ENCODE measurements around the gene PPP2R2C.

The PPP2R2C gene

GRCh38 chr4:6443035-6444023, 29.1 kb downstream of the PPP2R2C start:
- Histone ChIP-seq H3K36me3 (ENCODE audit: insufficient read depth, low read length) (no peaks in the 10 kb centered on the region), H3K4me1 (ENCODE audit: insufficient read depth, low read length) (peaks cover 4% of the 10 kb centered on the region; the same call in 1 of the 2 replicates), H3K9ac (ENCODE audit: low read depth, low read length) (no peak overlapping the region), H3K9me3 (ENCODE audit: control insufficient read depth, insufficient read depth, low read length) (no peaks in the 10 kb centered on the region)

GRCh38 chr4:6442555-6442954, 29.9 kb downstream of the PPP2R2C start:
- Histone ChIP-seq H3K9ac (ENCODE audit: low read depth, low read length) (no peak overlapping the region), H3K4me1 (ENCODE audit: insufficient read depth, low read length) (peaks cover 1% of the 10 kb centered on the region; the same call in 1 of the 2 replicates)

GRCh38 chr4:6441758-6442157, 30.7 kb downstream of the PPP2R2C start:
- H3K36me3 ChIP-seq (ENCODE audit: insufficient read depth, low read length) = no peaks in the 10 kb centered on the region
- no peak overlapping the region for H3K9ac ChIP-seq (ENCODE audit: low read depth, low read length)
- no peaks in the 10 kb centered on the region; the same call in 1 of the 2 replicates for H3K4me1 ChIP-seq (ENCODE audit: insufficient read depth, low read length)
- no peaks in the 10 kb centered on the region for H3K9me3 ChIP-seq (ENCODE audit: control insufficient read depth, insufficient read depth, low read length)

More at GRCh38 chr4:6442555-6442954, 29.9 kb downstream of the PPP2R2C start:
- H3K9me3 ChIP-seq (ENCODE audit: control insufficient read depth, insufficient read depth, low read length) = no peaks in the 10 kb centered on the region
- no peaks in the 10 kb centered on the region for H3K36me3 ChIP-seq (ENCODE audit: insufficient read depth, low read length)

DNA sequence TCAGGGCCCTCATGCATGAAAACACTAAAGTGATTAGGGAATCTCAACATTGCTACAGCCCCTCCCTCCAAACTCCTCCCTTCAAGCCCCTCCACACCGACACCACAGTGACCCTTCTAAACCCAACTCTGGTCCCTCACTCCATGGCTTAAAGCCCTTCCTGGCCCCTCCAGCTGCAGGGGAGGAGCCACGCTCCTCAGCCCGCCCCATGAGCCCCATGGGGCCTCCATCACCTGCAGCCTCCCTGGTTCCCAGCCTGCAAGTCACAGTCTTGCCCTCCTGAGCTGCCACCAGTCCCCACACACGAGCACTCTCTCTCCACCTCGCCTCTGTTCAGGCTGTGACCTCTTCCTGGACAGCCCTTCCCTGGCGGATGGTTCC, 31.2 kb downstream of the PPP2R2C start:
- Histone ChIP-seq H3K4me1 (ENCODE audit: insufficient read depth, low read length) (no peaks in the 10 kb centered on the region), H3K36me3 (ENCODE audit: insufficient read depth, low read length) (no peaks in the 10 kb centered on the region), H3K9me3 (ENCODE audit: control insufficient read depth, insufficient read depth, low read length) (peaks cover 2% of the 10 kb centered on the region; the same call in 1 of the 2 replicates), H3K9ac (ENCODE audit: low read depth, low read length) (no peak overlapping the region)

DNA sequence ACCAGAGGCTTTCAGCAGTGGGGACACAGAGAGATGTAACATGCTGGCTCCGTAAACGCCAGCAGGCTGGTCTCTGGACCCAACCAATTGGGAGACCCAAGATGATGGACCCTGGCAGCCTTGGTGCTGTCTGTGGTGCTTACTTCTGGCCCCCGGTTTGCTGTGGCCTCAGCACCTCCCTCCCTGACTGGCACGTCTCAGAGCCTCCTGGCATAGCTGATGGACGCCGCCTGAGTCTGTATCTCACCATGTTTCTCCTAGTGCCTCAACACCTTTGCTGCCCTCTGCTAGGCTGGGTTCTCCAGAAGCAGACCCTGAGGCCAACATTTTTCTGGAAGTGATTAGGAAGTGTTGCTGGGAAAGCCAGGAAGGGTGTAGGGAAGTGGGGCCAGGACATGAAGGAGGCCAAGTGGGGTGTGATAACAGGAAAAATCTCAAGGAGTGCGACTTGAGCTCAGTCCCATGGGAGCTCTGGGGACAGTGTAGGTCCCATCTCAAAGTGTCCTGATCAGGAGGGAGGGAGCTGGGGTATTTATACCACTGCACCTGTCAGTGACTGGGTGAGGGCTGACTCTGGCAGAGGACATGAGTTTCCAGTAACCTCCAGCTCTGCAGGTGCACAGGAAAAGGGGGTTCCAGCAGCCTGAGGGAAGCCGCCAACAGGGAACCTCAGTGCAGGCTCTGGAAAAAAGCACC, 31.8 kb downstream of the PPP2R2C start:
- Histone ChIP-seq H3K36me3 (ENCODE audit: insufficient read depth, low read length) (no peaks in the 10 kb centered on the region), H3K4me1 (ENCODE audit: insufficient read depth, low read length) (no peaks in the 10 kb centered on the region), H3K9ac (ENCODE audit: low read depth, low read length) (no peak overlapping the region), H3K9me3 (ENCODE audit: control insufficient read depth, insufficient read depth, low read length) (peaks cover 6% of the 10 kb centered on the region; the same call in 1 of the 2 replicates)

GRCh38 chr4:6439120-6439762, 33.2 kb downstream of the PPP2R2C start:
- no peaks in the 10 kb centered on the region for H3K36me3 ChIP-seq (ENCODE audit: insufficient read depth, low read length)
- H3K9me3 ChIP-seq (ENCODE audit: control insufficient read depth, insufficient read depth, low read length) = peaks cover 6% of the 10 kb centered on the region; the same call in 1 of the 2 replicates
- no peaks in the 10 kb centered on the region for H3K4me1 ChIP-seq (ENCODE audit: insufficient read depth, low read length)
- H3K9ac ChIP-seq (ENCODE audit: low read depth, low read length) = no peak overlapping the region

- Histone ChIP-seq H3K36me3 (ENCODE audit: insufficient read depth, low read length) (no peaks in the 10 kb centered on the region), H3K4me1 (ENCODE audit: insufficient read depth, low read length) (no peaks in the 10 kb centered on the region), H3K9me3 (ENCODE audit: control insufficient read depth, insufficient read depth, low read length) (peaks cover 9% of the 10 kb centered on the region; the same call in 1 of the 2 replicates), H3K9ac (ENCODE audit: low read depth, low read length) (no peak overlapping the region)
Observed at GRCh38 chr4:6437826-6438238, 34.6 kb downstream of the PPP2R2C start.

GRCh38 chr4:6435010-6435409, 37.4 kb downstream of the PPP2R2C start:
- no peaks in the 10 kb centered on the region for H3K36me3 ChIP-seq (ENCODE audit: insufficient read depth, low read length)
- H3K4me1 ChIP-seq (ENCODE audit: insufficient read depth, low read length) = no peaks in the 10 kb centered on the region
- peaks cover 9% of the 10 kb centered on the region; the same call in 1 of the 2 replicates for H3K9me3 ChIP-seq (ENCODE audit: control insufficient read depth, insufficient read depth, low read length)
- no peak overlapping the region for H3K9ac ChIP-seq (ENCODE audit: low read depth, low read length)

- no peaks in the 10 kb centered on the region for H3K36me3 ChIP-seq (ENCODE audit: insufficient read depth, low read length)
- H3K9me3 ChIP-seq (ENCODE audit: control insufficient read depth, insufficient read depth, low read length) = peaks cover 5% of the 10 kb centered on the region; the same call in 1 of the 2 replicates
- no peaks in the 10 kb centered on the region for H3K4me1 ChIP-seq (ENCODE audit: insufficient read depth, low read length)
- H3K9ac ChIP-seq (ENCODE audit: low read depth, low read length) = no peak overlapping the region
Observed at GRCh38 chr4:6430927-6431326, 41.5 kb downstream of the PPP2R2C start.

DNA sequence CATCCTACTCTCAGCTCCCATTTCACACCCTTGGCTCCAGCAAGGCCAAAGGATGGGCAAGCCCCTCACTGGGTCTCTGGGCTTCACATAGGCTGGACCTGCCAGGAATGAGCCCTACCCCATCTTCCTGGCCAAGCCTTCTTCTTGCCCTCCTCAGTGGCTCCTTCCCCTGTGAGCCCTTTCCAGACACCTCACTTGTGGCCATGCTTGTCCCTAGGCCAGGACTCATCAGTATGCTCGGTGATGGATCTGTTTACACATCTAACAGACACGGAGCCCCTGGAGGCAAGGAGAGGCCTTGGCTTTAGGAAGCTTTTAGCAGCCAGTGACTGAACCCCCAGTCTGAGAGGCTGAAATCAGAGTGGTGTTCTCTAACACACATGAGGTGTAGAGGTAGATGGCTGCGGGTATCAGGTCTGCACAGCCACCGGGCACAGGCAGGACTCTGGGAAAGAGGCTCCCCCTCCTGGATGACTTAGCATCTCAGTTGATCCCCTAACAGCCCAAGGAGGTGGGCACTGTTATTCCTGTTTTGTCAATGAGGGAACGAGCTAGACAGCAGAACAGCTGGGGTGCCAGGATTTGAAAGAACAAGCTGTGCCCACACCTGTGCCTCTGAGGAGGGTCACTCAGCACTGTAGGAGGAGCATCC, 44.8 kb downstream of the PPP2R2C start:
- H3K36me3 ChIP-seq (ENCODE audit: insufficient read depth, low read length) = no peaks in the 10 kb centered on the region
- no peak overlapping the region for H3K9ac ChIP-seq (ENCODE audit: low read depth, low read length)

GRCh38 chr4:6426571-6427438, 45.6 kb downstream of the PPP2R2C start:
- Histone ChIP-seq H3K9me3 (ENCODE audit: control insufficient read depth, insufficient read depth, low read length) (no peaks in the 10 kb centered on the region), H3K9ac (ENCODE audit: low read depth, low read length) (no peak overlapping the region), H3K36me3 (ENCODE audit: insufficient read depth, low read length) (no peaks in the 10 kb centered on the region), H3K4me1 (ENCODE audit: insufficient read depth, low read length) (no peaks in the 10 kb centered on the region)

More for the DNA sequence above, 44.8 kb downstream of the PPP2R2C start:
- H3K4me1 ChIP-seq (ENCODE audit: insufficient read depth, low read length) = no peaks in the 10 kb centered on the region
- no peaks in the 10 kb centered on the region for H3K9me3 ChIP-seq (ENCODE audit: control insufficient read depth, insufficient read depth, low read length)

- H3K4me1 ChIP-seq (ENCODE audit: insufficient read depth, low read length) = no peaks in the 10 kb centered on the region
- no peak overlapping the region for H3K9ac ChIP-seq (ENCODE audit: low read depth, low read length)
- H3K36me3 ChIP-seq (ENCODE audit: insufficient read depth, low read length) = no peaks in the 10 kb centered on the region
- no peaks in the 10 kb centered on the region for H3K9me3 ChIP-seq (ENCODE audit: control insufficient read depth, insufficient read depth, low read length)
Observed at GRCh38 chr4:6425911-6426310, 46.5 kb downstream of the PPP2R2C start.

DNA sequence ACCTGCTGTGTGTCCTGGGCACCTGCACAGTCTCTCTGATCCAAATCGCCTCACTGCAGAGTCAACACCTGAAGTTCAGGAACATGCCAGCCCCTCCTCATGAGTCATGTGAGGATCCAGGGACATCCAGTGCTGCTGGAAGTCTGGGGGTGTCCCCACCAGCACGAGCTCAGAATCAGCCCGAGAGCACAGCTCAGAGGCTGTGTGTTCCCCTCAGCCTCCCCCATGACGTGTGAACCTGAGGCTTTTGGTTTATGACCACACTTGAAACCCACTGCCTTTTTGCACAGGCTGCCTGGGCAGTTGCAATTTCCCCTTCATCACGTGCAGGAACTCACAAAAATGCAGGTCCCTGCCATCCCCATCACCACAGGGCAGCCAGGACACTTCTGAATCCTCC, 47.1 kb downstream of the PPP2R2C start:
- Histone ChIP-seq H3K9ac (ENCODE audit: low read depth, low read length) (no peak overlapping the region), H3K4me1 (ENCODE audit: insufficient read depth, low read length) (no peaks in the 10 kb centered on the region), H3K36me3 (ENCODE audit: insufficient read depth, low read length) (no peaks in the 10 kb centered on the region), H3K9me3 (ENCODE audit: control insufficient read depth, insufficient read depth, low read length) (no peaks in the 10 kb centered on the region)
